ENCODE results near the gene HYI. TPM values are rescaled to one million over a fixed set of nuclear protein-coding genes. Genes with fewer than 3 reads are reported as not detected.
"Not testable (repeated sequence)": the region's sequence is repeated elsewhere in the genome, so short reads cannot be mapped to it uniquely, and the experiment has no call there.

Gene HYI
- polyA plus RNA-seq, 6 donors from 2014 or later, result 0.79 to 2.5 (median 2.1) TPM

DNA sequence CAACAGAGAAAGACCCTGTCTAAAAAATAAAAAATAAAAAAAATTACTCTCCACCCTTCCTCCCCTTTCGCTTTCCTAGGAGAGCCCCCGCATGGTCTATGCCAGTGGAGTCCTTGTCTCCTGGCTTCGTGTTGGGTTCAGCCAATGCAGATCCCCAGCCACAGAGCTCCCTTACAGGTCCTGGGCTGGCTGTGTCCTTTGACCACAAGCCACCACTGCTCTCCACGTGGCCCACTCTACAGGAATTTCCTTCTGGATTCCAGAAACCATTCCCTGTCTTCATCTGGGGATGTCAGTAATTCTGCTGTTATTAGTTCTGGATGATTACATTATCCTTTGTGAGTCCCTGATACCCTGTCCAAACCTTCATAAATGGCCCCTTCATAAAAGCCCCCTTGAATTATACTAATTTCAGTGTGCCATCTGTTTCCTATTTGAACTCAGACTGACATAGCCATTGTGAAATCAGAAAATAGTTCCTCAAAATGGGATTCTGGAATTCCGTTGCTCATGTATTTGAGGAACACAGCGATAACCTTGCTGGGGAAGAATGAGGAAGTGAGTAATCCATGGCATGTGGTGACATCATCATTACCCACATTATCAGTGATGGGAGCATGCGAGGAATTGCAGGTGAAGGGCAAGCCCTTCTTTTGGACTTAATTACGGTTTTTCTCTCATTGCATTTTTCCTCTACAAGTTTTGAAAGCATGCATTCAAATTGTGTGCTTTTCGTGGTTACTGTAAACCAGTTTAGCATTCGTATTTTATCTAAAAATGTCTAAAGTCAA is 22.1 kb upstream of the HYI start:
- H3K27ac Mint-ChIP-seq; H3K4me1 Mint-ChIP-seq; ATAC-seq (ENCODE audit: low read depth in 2 of 2): not testable (repeated sequence)

DNA sequence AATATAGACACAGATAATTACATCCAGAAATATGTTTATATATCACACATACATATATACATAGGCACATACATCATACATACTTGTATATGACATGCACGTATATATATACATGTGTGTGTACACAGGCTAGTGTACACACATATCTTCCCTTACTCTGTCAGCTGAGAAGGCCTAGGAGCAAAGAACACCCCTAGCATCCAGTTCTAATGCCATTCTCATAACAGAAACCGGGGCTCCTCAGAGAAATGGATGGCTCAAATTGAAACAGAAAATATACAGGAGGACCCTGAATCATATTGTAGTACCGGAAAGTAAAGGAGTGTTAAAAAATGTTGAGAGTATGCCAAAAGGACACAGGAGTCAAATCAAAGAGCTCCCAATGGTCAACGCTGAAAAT is 19.7 kb upstream of the HYI start:
- no peaks in the 10 kb centered on the region for H3K36me3 Mint-ChIP-seq
- DNase-seq (no peak), ATAC-seq (ENCODE audit: low read depth in 2 of 2) (no peak)
- H3K27me3 Mint-ChIP-seq, result peaks cover 0 to 22% (median 17%) of the 10 kb centered on the region in 3 donors
- H3K27ac Mint-ChIP-seq, result no peak overlapping the region
- H3K4me3 Mint-ChIP-seq, result no peak overlapping the region
- H3K9me3 Mint-ChIP-seq, result peaks cover 0 to 2% (median 0%) of the 10 kb centered on the region in 7 donors
- no peaks in the 10 kb centered on the region for H3K4me1 Mint-ChIP-seq

More for the DNA sequence above, 22.1 kb upstream of the HYI start:
- DNase-seq, H3K9me3 Mint-ChIP-seq, H3K4me3 Mint-ChIP-seq, H3K36me3 Mint-ChIP-seq: not testable (repeated sequence)
- peaks cover 8 to 39% (median 29%) of the 10 kb centered on the region in 3 donors for H3K27me3 Mint-ChIP-seq

DNA sequence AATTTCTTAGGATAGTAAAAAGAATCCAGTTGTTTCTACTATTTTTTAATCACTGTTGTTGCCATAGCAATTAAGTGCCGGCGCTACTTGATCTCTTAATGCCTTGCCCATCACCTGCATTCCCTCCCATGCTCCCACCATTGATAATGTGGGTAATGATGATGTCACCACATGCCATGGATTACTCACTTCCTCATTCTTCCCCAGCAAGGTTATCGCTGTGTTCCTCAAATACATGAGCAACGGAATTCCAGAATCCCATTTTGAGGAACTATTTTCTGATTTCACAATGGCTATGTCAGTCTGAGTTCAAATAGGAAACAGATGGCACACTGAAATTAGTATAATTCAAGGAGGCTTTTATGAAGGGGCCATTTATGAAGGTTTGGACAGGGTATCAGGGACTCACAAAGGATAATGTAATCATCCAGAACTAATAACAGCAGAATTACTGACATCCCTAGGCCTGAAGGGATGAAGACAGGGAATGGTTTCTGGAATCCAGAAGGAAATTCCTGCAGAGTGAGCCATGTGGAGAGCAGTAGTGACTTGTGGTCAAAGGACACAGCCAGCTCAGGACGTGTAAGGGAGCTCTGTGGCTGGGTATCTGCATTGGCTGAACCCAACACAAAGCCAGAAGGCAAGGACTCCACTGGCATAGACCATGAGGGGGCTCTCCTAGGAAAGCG is 18.9 kb upstream of the HYI start:
- ATAC-seq (ENCODE audit: low read depth in 2 of 2); H3K4me1 Mint-ChIP-seq; DNase-seq; H3K4me3 Mint-ChIP-seq; H3K9me3 Mint-ChIP-seq; H3K36me3 Mint-ChIP-seq: not testable (repeated sequence)
- Mint-ChIP-seq H3K27me3 (peaks cover 0 to 22% (median 17%) of the 10 kb centered on the region in 3 donors), H3K27ac (peak overlapping the region in 1 of 6 donors; percentile 74)

DNA sequence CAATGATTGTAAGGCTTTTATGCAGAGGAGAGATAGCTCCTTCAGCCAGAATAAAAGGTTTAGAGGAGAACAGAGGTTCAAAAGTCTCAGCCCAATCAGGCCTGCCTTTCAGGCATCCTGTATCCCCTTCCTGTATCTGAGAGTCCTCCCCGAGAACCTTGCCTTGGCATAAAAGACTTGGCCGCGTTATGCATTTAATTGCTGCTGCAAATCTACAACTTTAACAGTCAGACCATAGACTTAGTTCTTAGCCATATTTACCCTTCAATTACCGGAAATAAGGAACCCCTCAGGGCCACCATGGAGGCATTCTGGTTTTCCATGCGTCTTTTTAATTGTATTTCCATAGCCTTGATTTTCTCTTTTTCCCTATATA is 18.3 kb upstream of the HYI start:
- Mint-ChIP-seq H3K4me3 (no peak overlapping the region), H3K27me3 (peaks cover 0 to 22% (median 17%) of the 10 kb centered on the region in 3 donors), H3K9me3 (no peaks in the 10 kb centered on the region), H3K36me3 (no peaks in the 10 kb centered on the region), H3K27ac (no peak overlapping the region), H3K4me1 (no peaks in the 10 kb centered on the region)
- DNase-seq, result no peak
- ATAC-seq (ENCODE audit: low read depth in 2 of 2), result no peak

GRCh38 chr1:43469932-43470331 is 16.2 kb upstream of the HYI start:
- Mint-ChIP-seq H3K4me3 (no peak overlapping the region), H3K27me3 (peaks cover 0 to 16% (median 11%) of the 10 kb centered on the region in 3 donors), H3K4me1 (no peaks in the 10 kb centered on the region), H3K36me3 (no peaks in the 10 kb centered on the region), H3K9me3 (no peaks in the 10 kb centered on the region), H3K27ac (no peak overlapping the region)
- no peak for ATAC-seq (ENCODE audit: low read depth in 2 of 2)
- DNase-seq, result no peak

- Mint-ChIP-seq H3K27ac (no peak overlapping the region), H3K36me3 (no peaks in the 10 kb centered on the region)
Observed at GRCh38 chr1:43468414-43468813, 14.7 kb upstream of the HYI start.

GRCh38 chr1:43466403-43466802 is 12.7 kb upstream of the HYI start:
- peaks cover 0 to 6% (median 1%) of the 10 kb centered on the region in 3 donors for H3K4me1 Mint-ChIP-seq
- no peak for ATAC-seq (ENCODE audit: low read depth in 2 of 2)
- H3K9me3 Mint-ChIP-seq, result peaks cover 0 to 2% (median 0%) of the 10 kb centered on the region in 7 donors
- H3K4me3 Mint-ChIP-seq, result no peak overlapping the region
- H3K27me3 Mint-ChIP-seq, result peaks cover 0 to 8% (median 3%) of the 10 kb centered on the region in 3 donors
- H3K27ac Mint-ChIP-seq, result no peak overlapping the region
- H3K36me3 Mint-ChIP-seq, result no peaks in the 10 kb centered on the region
- no peak for DNase-seq

More at GRCh38 chr1:43468414-43468813, 14.7 kb upstream of the HYI start:
- Mint-ChIP-seq H3K27me3 (peaks cover 0 to 16% (median 6%) of the 10 kb centered on the region in 3 donors), H3K4me3 (no peak overlapping the region), H3K9me3 (no peaks in the 10 kb centered on the region), H3K4me1 (no peaks in the 10 kb centered on the region)
- no peak for DNase-seq
- no peak for ATAC-seq (ENCODE audit: low read depth in 2 of 2)

DNA sequence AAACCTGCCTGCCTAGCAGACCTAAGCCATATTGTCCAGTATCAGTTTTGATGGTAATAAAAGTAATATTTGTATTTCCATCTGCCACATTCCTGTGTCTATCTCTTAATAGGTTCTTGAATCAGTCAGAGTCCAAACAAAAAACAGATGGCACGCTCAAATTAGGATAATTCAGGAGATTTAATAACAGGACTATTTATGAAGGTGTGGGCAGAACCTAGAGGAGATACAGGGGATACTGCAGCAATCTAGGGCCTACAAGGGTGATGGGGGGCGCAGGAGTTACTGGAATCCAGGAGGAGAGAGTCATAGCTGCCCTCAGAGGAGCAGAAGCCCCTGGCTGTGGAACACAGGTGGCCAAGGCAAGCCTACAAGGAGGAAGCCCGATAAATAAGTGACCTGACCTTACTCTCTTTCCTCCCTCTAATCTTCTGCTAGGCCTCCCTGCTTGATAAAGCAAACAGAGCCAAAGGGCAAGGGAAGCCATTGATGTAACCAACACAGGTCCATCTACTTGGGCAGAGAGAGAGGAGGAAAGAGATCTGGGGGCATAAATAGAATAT is 11.9 kb upstream of the HYI start:
- no peak for ATAC-seq (ENCODE audit: low read depth in 2 of 2)
- Mint-ChIP-seq H3K27me3 (peaks cover 0 to 5% (median 0%) of the 10 kb centered on the region in 3 donors), H3K4me3 (no peak overlapping the region), H3K27ac (peak overlapping the region in 2 of 6 donors; percentile 53 to 59), H3K9me3 (peaks cover 0 to 4% (median 0%) of the 10 kb centered on the region in 7 donors), H3K4me1 (peaks cover 0 to 11% (median 7%) of the 10 kb centered on the region in 3 donors), H3K36me3 (no peaks in the 10 kb centered on the region)
- no peak for DNase-seq

DNA sequence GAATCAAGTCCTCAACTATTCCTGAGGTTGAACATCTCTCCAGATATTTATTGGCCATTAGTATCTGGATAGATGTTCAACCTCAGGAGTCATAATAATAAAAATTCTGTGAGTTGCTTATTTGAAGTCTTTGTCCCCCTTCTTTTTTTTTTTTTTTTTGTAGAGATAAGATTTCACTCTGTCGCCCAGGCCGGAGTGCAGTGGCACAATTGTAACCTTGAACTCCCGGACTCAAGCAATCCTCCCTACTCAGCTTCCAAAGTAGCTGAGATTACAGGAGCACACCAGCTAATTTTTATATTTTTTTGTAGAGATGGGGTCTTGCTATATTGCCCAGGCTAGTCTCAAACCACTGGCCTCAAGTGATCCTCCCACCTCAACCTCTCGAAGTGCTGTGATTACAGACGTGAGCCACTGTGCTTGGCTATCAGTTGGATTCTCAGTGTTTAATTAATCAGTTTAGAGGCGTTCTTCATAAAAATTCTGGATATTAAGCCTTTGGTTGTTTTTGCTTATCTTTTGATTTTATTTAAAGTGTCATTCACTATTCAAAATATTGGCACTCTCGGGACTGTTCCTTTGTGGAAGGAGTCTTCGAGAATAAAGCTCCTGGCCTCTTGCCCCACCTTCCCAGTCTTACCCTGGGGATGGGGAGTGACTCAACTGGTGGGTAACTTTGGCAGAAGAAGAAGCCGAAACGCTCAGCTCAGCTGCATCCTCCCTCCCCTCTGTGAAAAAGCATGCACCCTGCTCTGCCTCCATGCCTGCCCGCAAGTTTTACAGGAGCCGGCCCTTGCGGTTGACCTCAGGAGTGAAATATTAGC is 11.2 kb upstream of the HYI start:
- Mint-ChIP-seq H3K4me3 (no peak overlapping the region), H3K9me3 (peaks cover 0 to 4% (median 0%) of the 10 kb centered on the region in 7 donors), H3K36me3 (no peaks in the 10 kb centered on the region), H3K27me3 (peaks cover 0 to 5% (median 0%) of the 10 kb centered on the region in 3 donors), H3K27ac (peak overlapping the region in 1 of 6 donors; percentile 59), H3K4me1 (peaks cover 0 to 11% (median 7%) of the 10 kb centered on the region in 3 donors)
- DNase-seq, result no peak
- no peak for ATAC-seq (ENCODE audit: low read depth in 2 of 2)

GRCh38 chr1:43463479-43463878 is 9.7 kb upstream of the HYI start:
- Mint-ChIP-seq H3K4me3 (no peak overlapping the region), H3K36me3 (no peaks in the 10 kb centered on the region), H3K4me1 (peaks cover 0 to 11% (median 7%) of the 10 kb centered on the region in 3 donors), H3K27ac (no peak overlapping the region), H3K27me3 (peaks cover 0 to 18% (median 2%) of the 10 kb centered on the region in 3 donors), H3K9me3 (peaks cover 0 to 4% (median 0%) of the 10 kb centered on the region in 7 donors)
- DNase-seq, result no peak
- ATAC-seq (ENCODE audit: low read depth in 2 of 2), result no peak

DNA sequence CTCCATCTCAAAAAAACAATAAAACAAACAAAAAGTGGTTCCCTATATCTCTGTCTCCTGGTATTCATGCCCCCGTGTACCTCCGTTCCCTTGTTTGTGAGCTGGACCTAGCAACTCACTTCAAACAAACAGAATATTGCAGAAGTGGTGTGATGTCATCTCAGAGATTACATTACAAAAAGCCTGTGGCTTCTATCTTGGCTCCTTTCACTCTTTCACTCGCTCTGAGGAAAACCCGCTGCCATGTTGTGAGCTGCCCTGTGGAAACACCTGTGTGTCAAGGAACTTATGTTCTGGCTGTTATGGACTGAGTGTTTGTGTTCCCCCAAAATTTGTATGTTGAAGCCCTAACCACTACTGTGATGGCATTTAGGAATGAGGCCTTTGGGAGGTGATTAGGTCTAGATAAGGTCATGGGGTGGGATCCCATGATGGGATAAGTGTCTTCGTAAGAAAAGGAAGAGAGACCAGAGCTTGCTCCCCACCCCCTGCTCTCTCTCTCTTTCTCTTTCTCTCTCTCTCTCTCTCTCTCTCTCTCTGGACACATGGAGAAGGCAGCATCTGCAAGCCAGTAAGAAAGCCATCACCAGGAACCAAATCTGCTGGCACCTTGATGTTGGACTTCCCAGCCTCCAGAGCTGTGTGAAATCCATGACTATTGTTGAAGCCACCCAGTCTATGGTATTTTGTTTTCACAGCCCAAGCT is 7.4 kb upstream of the HYI start:
- H3K36me3 Mint-ChIP-seq, result no peaks in the 10 kb centered on the region
- no peak for DNase-seq
- H3K4me1 Mint-ChIP-seq, result peaks cover 0 to 11% (median 7%) of the 10 kb centered on the region in 3 donors
- H3K27ac Mint-ChIP-seq, result peak overlapping the region in 1 of 6 donors; percentile 84
- peaks cover 8 to 41% (median 23%) of the 10 kb centered on the region in 3 donors for H3K27me3 Mint-ChIP-seq
- ATAC-seq (ENCODE audit: low read depth in 2 of 2), result peak in 1 of 2 donors; percentile 55
- H3K4me3 Mint-ChIP-seq, result peak overlapping the region in 1 of 8 donors; percentile 64
- H3K9me3 Mint-ChIP-seq, result peaks cover 0 to 4% (median 0%) of the 10 kb centered on the region in 7 donors

DNA sequence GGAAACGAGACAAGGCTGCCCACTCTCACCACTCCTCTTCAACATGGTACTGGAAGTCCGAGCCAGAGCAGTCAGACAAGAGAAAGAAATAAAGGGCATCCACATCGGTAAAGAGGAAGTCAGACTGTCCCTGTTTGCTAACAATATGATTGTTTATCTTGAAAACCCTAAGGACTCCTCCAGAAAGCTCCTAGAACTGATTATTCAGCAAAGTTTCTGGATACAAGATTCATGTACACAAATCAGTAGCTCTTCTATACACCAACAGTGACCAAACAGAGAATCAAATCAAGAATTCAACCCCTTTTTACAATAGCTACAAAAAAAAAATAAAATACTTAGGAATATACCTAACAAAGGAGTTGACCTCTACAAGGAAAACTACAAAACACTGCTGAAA is 4.6 kb upstream of the HYI start:
- H3K36me3 Mint-ChIP-seq; DNase-seq; ATAC-seq (ENCODE audit: low read depth in 2 of 2); H3K27ac Mint-ChIP-seq; H3K9me3 Mint-ChIP-seq; H3K4me3 Mint-ChIP-seq: not testable (repeated sequence)
- Mint-ChIP-seq H3K27me3 (peaks cover 14 to 49% (median 27%) of the 10 kb centered on the region in 3 donors), H3K4me1 (peaks cover 9 to 23% (median 19%) of the 10 kb centered on the region in 3 donors)
